ENCODE measurements around the gene TM4SF18. TPM values are rescaled to one million over a fixed set of nuclear protein-coding genes. Genes with fewer than 3 reads are reported as not detected.

TM4SF18 gene
- total RNA-seq, 2 donors from 2014 or later = not detected

GRCh38 chr3:149305376-149305775 is 28.1 kb downstream of the TM4SF18 start:
- peaks cover 0 to 5% of the 10 kb centered on the region in 2 donors for H3K4me1 Mint-ChIP-seq (ENCODE audit: low read depth in 2 of 2)
- ATAC-seq (no peak), DNase-seq (ENCODE audit: low spot score) (no peak)
- H3K36me3 Mint-ChIP-seq = peaks cover 4% of the 10 kb centered on the region
- no peak overlapping the region for H3K27ac Mint-ChIP-seq
- no peaks in the 10 kb centered on the region for H3K9me3 Mint-ChIP-seq
- peaks cover 12 to 47% of the 10 kb centered on the region in 2 donors for H3K27me3 Mint-ChIP-seq
- H3K4me3 Mint-ChIP-seq = no peak overlapping the region

DNA sequence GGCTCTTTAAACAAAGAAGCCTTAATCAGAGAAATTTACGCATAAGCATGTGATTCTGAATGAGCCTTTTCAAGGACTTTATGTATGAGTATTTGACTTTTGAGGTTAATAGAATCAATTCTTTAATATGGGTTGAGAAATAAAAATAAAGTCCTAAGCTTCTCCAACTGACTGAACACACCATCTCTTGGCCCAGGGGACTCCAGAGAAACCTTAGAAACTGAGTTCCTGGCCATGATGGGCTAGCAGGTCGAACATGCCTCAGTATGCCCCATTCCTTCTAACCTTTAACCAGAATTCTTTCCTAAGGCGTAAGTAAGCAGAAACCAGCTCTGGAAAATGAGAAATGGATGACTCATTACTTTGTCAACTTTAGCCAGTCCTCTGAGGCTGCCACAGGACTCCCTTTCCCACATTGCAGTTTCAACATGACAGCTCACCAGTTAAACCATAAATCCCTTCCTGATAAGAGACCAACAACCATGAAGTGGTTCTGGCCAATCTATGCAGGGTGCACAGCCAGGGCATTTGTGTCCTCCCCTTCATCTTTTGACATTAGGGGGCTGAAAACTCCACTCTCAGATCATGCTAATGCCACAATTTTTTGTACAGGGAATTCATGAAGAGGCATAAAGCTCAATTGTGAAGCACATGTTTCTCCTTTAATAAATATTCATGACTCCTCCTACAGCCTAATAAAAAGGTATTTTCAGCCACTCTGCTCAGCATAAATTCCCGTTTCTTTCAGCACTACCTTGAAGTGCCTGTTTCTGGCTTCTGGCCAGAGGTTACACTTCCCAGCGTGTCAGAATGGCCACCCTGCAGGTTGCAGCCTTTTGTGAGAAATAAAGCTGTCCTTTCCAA is 33.3 kb downstream of the TM4SF18 start:
- H3K9me3 Mint-ChIP-seq = no peaks in the 10 kb centered on the region
- H3K36me3 Mint-ChIP-seq = peaks cover 4% of the 10 kb centered on the region
- H3K4me1 Mint-ChIP-seq (ENCODE audit: low read depth in 2 of 2) = peaks cover 4 to 6% of the 10 kb centered on the region in 2 donors
- H3K27me3 Mint-ChIP-seq = peaks cover 14 to 37% of the 10 kb centered on the region in 2 donors
- H3K4me3 Mint-ChIP-seq = no peak overlapping the region
- DNase-seq (ENCODE audit: low spot score) = no peak
- ATAC-seq = peak; percentile 48 to 53
- no peak overlapping the region for H3K27ac Mint-ChIP-seq

DNA sequence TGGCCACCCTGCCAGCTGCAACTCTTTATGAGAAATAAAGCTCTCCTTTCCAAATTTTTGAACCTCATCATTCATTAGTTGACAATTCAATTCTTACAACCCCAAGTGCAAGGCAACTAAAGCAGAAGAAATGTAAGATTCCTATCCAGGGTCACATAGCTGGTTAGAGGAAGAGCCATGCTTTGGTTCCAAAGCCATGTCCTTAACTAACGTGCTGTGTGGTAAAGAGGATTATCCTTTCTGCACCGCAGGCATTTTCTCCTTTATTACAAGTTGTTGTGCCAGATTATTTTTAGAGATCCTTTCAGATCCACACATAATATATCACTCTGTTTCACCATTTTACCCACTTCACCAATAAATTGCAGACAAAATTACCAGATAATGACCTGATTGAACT is 36.5 kb downstream of the TM4SF18 start:
- Mint-ChIP-seq H3K27me3 (peaks cover 8 to 11% of the 10 kb centered on the region in 2 donors), H3K36me3 (no peaks in the 10 kb centered on the region), H3K9me3 (no peaks in the 10 kb centered on the region), H3K27ac (no peak overlapping the region), H3K4me1 (ENCODE audit: low read depth in 2 of 2) (peaks cover 4 to 5% of the 10 kb centered on the region in 2 donors), H3K4me3 (no peak overlapping the region)
- DNase-seq (ENCODE audit: low spot score) (no peak), ATAC-seq (no peak)

GRCh38 chr3:149292666-149293065 is 40.8 kb downstream of the TM4SF18 start:
- ATAC-seq (no peak), DNase-seq (ENCODE audit: low spot score) (no peak)
- peaks cover 0 to 2% of the 10 kb centered on the region in 2 donors for H3K27me3 Mint-ChIP-seq
- H3K4me1 Mint-ChIP-seq (ENCODE audit: low read depth in 2 of 2) = peaks cover 4 to 5% of the 10 kb centered on the region in 2 donors
- no peaks in the 10 kb centered on the region for H3K9me3 Mint-ChIP-seq
- H3K36me3 Mint-ChIP-seq = no peaks in the 10 kb centered on the region
- H3K27ac Mint-ChIP-seq = no peak overlapping the region
- no peak overlapping the region for H3K4me3 Mint-ChIP-seq

- Mint-ChIP-seq H3K4me3 (no peak overlapping the region), H3K4me1 (ENCODE audit: low read depth in 2 of 2) (no peaks in the 10 kb centered on the region), H3K27me3 (no peaks in the 10 kb centered on the region), H3K9me3 (no peaks in the 10 kb centered on the region), H3K36me3 (no peaks in the 10 kb centered on the region), H3K27ac (no peak overlapping the region)
- DNase-seq (ENCODE audit: low spot score) (no peak), ATAC-seq (no peak)
Observed at GRCh38 chr3:149291178-149291577, 42.3 kb downstream of the TM4SF18 start.

DNA sequence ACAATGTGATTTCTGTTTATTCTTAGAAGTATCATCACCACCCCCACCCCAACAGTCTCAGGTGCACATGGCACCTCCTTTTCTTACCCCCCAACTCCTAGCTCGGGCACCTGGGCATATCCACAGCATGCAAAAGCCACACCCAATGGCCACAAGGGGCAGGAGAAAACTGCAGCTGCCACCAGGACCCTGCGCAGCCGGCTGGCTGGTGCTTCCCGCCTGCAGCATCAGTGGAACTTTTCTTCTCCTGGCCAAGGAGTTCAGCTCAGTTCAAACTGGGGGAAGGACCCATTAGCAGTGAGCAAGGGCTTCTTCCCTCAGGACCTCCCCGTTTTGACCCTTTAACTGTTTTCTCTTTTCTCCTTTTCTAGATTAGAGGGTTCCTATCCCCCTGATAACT is 44.8 kb downstream of the TM4SF18 start:
- no peaks in the 10 kb centered on the region for H3K9me3 Mint-ChIP-seq
- DNase-seq (ENCODE audit: low spot score) (no peak), ATAC-seq (no peak)
- H3K36me3 Mint-ChIP-seq = no peaks in the 10 kb centered on the region
- H3K4me3 Mint-ChIP-seq = no peak overlapping the region
- H3K27ac Mint-ChIP-seq = no peak overlapping the region
- no peaks in the 10 kb centered on the region for H3K4me1 Mint-ChIP-seq (ENCODE audit: low read depth in 2 of 2)
- H3K27me3 Mint-ChIP-seq = no peaks in the 10 kb centered on the region

- no peak overlapping the region for H3K27ac Mint-ChIP-seq
- no peak for DNase-seq (ENCODE audit: low spot score)
- ATAC-seq = no peak
- no peaks in the 10 kb centered on the region for H3K9me3 Mint-ChIP-seq
- no peaks in the 10 kb centered on the region for H3K27me3 Mint-ChIP-seq
- H3K36me3 Mint-ChIP-seq = no peaks in the 10 kb centered on the region
- no peaks in the 10 kb centered on the region for H3K4me1 Mint-ChIP-seq (ENCODE audit: low read depth in 2 of 2)
- H3K4me3 Mint-ChIP-seq = no peak overlapping the region
Observed at GRCh38 chr3:149284034-149284433, 49.4 kb downstream of the TM4SF18 start.

DNA sequence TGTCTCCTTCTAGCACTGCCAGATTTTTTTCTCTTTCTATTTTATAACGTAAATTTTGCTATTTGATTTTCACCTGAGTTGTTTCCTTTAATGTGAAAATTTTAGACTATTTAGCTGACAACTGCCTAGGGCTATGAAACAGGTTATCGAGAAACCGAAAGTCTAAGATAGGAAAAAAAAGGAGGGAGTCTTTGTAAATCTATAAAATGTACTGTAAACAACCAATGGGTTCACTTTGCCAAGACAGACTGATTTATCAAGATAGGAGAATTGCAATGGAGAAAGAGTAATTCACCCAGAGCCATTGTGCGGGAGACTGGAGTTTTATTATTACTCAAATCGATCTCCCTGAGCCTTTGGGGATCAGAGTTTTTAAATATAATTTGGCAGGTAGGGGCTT is 50.0 kb downstream of the TM4SF18 start:
- H3K36me3 Mint-ChIP-seq = no peaks in the 10 kb centered on the region
- no peak for ATAC-seq
- H3K27me3 Mint-ChIP-seq = no peaks in the 10 kb centered on the region
- no peak overlapping the region for H3K27ac Mint-ChIP-seq
- H3K4me1 Mint-ChIP-seq (ENCODE audit: low read depth in 2 of 2) = no peaks in the 10 kb centered on the region
- H3K4me3 Mint-ChIP-seq = no peak overlapping the region
- DNase-seq (ENCODE audit: low spot score) = no peak
- H3K9me3 Mint-ChIP-seq = no peaks in the 10 kb centered on the region

GRCh38 chr3:149282836-149283235 is 50.6 kb downstream of the TM4SF18 start:
- H3K27ac Mint-ChIP-seq = no peak overlapping the region
- H3K4me1 Mint-ChIP-seq (ENCODE audit: low read depth in 2 of 2) = peaks cover 0 to under 1% of the 10 kb centered on the region in 2 donors
- no peaks in the 10 kb centered on the region for H3K27me3 Mint-ChIP-seq
- H3K4me3 Mint-ChIP-seq = no peak overlapping the region
- no peak for DNase-seq (ENCODE audit: low spot score)
- H3K9me3 Mint-ChIP-seq = no peaks in the 10 kb centered on the region
- no peaks in the 10 kb centered on the region for H3K36me3 Mint-ChIP-seq
- ATAC-seq = no peak

DNA sequence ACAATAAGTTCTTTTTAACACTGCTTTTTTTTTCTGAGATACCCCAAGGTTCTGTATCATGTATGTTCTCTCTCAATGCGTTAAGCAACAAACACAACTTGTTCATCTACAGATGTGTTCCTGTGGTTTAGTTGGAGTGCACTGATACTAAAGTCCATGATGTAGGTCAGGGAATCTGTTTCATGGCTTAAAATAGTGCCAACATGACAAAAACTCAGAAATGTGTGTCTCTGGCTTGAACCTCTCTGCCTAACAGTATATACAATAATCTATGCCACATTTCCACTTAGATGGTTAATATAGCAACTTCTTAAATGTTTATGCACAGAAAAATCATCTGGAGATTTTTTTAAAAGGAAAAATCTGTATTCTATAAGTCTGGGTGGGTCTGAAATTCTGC is 51.1 kb downstream of the TM4SF18 start:
- H3K36me3 Mint-ChIP-seq = no peaks in the 10 kb centered on the region
- DNase-seq (ENCODE audit: low spot score) = no peak
- no peaks in the 10 kb centered on the region for H3K9me3 Mint-ChIP-seq
- H3K4me3 Mint-ChIP-seq = no peak overlapping the region
- H3K4me1 Mint-ChIP-seq (ENCODE audit: low read depth in 2 of 2) = peaks cover 4 to 6% of the 10 kb centered on the region in 2 donors
- no peak for ATAC-seq
- H3K27ac Mint-ChIP-seq = no peak overlapping the region
- H3K27me3 Mint-ChIP-seq = no peaks in the 10 kb centered on the region

DNA sequence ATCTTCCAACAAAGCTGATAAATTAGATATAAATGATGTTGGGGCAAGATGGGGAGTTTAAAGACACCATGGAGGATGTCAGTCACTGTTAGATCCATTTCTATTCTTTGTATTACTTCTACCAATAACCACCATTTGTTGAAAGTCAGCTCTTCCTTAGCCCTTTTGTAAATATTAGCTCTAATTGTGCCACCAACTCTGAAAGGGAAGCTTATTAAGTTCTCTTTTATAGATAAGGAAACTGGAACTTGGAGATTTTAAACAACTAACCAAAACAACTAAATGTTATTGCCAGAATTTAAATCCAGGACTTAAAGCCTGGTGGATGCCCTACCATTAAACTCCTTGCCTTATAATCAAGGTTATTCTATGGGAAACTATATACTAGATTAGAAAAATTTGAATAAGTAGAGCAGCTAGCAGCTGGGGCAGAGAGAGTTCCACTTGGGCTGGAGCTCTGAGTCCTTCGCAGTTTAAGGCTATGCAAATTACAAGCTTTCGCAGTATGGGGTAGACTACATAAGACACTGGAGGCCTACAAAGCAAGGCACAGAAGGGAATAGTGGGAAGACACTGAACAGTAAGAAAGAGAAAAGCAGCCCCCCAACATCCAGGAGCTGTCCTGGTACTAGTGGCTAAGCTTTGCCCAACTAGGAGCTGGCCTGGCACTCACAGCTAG is 52.6 kb downstream of the TM4SF18 start:
- Mint-ChIP-seq H3K36me3 (no peaks in the 10 kb centered on the region), H3K4me3 (no peak overlapping the region), H3K27me3 (no peaks in the 10 kb centered on the region), H3K9me3 (no peaks in the 10 kb centered on the region), H3K27ac (peak overlapping the region in 1 of 2 donors; percentile 3), H3K4me1 (ENCODE audit: low read depth in 2 of 2) (peaks cover 5 to 8% of the 10 kb centered on the region in 2 donors)
- no peak for ATAC-seq
- DNase-seq (ENCODE audit: low spot score) = no peak

GRCh38 chr3:149278911-149279310 is 54.5 kb downstream of the TM4SF18 start:
- ATAC-seq = no peak
- Mint-ChIP-seq H3K27me3 (no peaks in the 10 kb centered on the region), H3K9me3 (no peaks in the 10 kb centered on the region), H3K27ac (peak overlapping the region; percentile 33 to 87), H3K4me1 (ENCODE audit: low read depth in 2 of 2) (peaks cover 8% of the 10 kb centered on the region in 2 donors), H3K4me3 (no peak overlapping the region), H3K36me3 (no peaks in the 10 kb centered on the region)
- no peak for DNase-seq (ENCODE audit: low spot score)

GRCh38 chr3:149277331-149277813 is 56.1 kb downstream of the TM4SF18 start:
- no peaks in the 10 kb centered on the region for H3K9me3 Mint-ChIP-seq

DNA sequence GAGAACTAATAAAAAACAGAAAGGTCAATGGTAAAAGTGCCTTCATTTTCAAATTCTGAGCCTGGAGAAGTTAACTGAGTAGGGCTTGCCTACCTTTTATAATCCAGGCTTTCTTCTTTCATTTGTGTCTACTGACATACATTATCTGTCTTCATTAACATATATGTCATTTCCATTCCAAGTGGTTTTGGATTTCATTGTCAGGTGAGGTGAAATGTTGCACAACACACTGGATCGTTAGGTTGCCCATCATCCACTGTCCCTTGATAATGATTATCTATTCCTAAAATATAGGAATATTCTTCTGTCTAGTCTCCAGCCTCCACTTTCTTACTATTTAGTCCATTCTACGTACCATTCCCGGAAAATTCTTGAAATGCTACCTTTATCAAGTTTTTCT is 56.8 kb downstream of the TM4SF18 start:
- Mint-ChIP-seq H3K36me3 (no peaks in the 10 kb centered on the region), H3K4me1 (ENCODE audit: low read depth in 2 of 2) (peaks cover 9 to 10% of the 10 kb centered on the region in 2 donors), H3K27ac (peak overlapping the region; percentile 80 to 84), H3K27me3 (no peaks in the 10 kb centered on the region), H3K9me3 (no peaks in the 10 kb centered on the region), H3K4me3 (peak overlapping the region; percentile 76)
- DNase-seq (ENCODE audit: low spot score) (no peak), ATAC-seq (no peak)

More at GRCh38 chr3:149277331-149277813, 56.1 kb downstream of the TM4SF18 start:
- Mint-ChIP-seq H3K4me1 (ENCODE audit: low read depth in 2 of 2) (peaks cover 8% of the 10 kb centered on the region in 2 donors), H3K27me3 (no peaks in the 10 kb centered on the region), H3K27ac (peak overlapping the region; percentile 80 to 84), H3K4me3 (peak overlapping the region; percentile 76), H3K36me3 (no peaks in the 10 kb centered on the region)
- peak; percentile 62 for DNase-seq (ENCODE audit: low spot score)
- peak; percentile 84 to 89 for ATAC-seq

Data from natural killer cell treated with Interleukin-12 subunit alpha and Interleukin-12 subunit beta and Interleukin-15 and Interleukin-18, amount 100 ng/mL, for 72 hours (primary cell).